Pulmonary artery endothelial cell (primary cell): ENCODE results near the gene TRANK1. TPM values are rescaled to one million over a fixed set of nuclear protein-coding genes. Genes with fewer than 3 reads are reported as not detected.
"Not testable (repeated sequence)": the region's sequence is repeated elsewhere in the genome, so short reads cannot be mapped to it uniquely, and the experiment has no call there.

Source experiments
- DNase-seq: peaks from one replicate; pipeline ENCODE4 v3.0.0-alpha.2; 2011; ENCODE audit warnings: low read depth, low spot score
- total RNA-seq: library from RNA; depleted of rRNA; stranded (reverse); fragments of >200 nt; gene quantifications from 2 replicates; pipeline ENCODE4 v1.2.3, GENCODE V29; 2014

The TRANK1 gene
- 7.7 and 14.0 TPM in 2 replicates for total RNA-seq

- DNase-seq, result no peak
Observed at GRCh38 chr3:36944641-36945270, at the start of gene TRANK1. Gene TRANK1 (minus strand): TSS chr3:36945054. CDS start chr3:36944809, 245 bp downstream.

- peak; percentile 100 for DNase-seq
Observed at GRCh38 chr3:36993326-36994283, 48.8 kb upstream of the TRANK1 start, which contains the start of gene MLH1. Gene MLH1 (plus strand): TSS chr3:36993518. CDS start chr3:36993548, 30 bp downstream.

- DNase-seq, result no peak
Observed at GRCh38 chr3:36992806-36993325, 48.0 kb upstream of the TRANK1 start, which contains the start of gene EPM2AIP1. Gene EPM2AIP1 (minus strand): TSS chr3:36993131. CDS start chr3:36993077, 54 bp downstream.

- DNase-seq, result no peak
Observed at GRCh38 chr3:36991923-36992805, 47.3 kb upstream of the TRANK1 start.

- no peak for DNase-seq
Observed at GRCh38 chr3:36991147-36991546, 46.3 kb upstream of the TRANK1 start.

GRCh38 chr3:36989568-36989967 lies 44.7 kb upstream of the TRANK1 start:
- no peak for DNase-seq

DNA sequence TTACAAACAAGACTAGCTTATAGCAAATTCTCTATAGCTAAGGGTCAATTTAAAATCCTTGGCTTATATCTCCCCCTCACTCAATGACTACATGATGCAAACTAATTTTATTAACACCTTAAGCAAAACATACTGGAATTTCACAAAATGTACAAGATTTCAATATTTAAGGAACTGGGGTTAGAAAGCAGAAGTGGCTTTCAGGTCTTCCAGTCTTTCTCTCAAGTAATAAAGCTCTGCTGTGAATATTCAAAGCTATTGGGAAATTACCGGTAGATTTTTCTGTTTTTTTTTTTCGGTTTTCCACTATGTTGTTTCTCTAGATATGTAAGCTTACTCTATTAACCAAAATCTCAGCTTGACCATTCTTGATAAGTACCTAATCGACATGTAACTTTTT lies 44.2 kb upstream of the TRANK1 start:
- DNase-seq, result no peak

DNA sequence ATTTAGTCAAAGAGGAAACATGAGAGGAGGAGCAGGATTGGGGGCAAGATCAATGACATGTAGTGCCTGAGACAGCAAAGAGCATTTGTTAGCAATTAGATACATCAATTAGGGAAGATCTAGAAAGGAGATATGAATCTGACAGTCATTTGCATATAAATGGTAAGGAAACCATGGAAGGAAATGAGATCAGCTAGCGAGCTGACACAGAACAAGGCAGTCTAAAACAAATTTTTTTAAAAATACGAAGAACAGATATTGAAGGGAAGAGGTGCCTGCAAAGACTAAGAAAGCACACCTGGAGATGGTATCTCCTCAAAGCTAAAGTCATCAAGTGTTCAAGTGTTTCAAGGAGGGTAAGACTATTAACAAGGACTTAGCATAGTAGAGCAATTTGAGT lies 43.5 kb upstream of the TRANK1 start:
- DNase-seq, result no peak

DNA sequence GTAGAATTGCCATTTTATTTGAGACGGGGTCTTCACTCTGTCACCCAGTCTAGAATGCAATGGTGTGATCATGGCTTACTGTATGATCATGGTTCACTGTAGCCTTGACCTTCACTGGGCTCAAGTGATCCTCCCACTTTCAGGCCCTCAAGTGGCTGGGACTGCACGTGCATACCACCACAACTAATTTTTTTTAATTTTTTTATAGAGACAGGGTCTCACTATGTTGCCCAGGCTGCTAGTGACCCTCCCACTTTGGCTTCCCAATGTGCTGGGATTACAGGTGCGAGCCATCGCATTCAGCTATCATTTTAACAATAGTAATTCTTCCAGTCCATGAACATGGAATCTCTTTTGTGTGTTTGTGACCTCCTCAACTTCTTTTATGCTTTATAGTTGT lies 36.2 kb upstream of the TRANK1 start:
- no peak for DNase-seq

- DNase-seq, result no peak
Observed at GRCh38 chr3:36973139-36973538, 28.3 kb upstream of the TRANK1 start.

DNA sequence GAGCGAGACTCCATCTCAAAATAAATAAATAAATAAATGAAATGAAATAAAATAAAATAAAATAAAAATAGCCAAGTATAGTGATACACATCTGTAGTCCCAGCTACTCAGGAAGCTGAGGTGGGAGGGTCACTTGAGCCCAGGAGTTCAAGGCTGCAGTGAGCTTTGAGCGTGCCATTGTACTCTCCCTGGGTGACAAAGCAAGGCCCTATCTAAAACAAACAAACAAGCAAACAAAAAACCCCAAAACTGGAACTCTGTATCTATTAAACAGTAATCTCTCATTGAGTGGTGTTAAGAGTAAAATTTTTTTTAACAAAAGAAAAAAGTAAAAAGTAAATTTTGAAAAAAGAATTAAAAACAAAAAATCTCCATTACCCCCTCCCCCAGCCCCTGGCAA lies 27.3 kb upstream of the TRANK1 start:
- no peak for DNase-seq

DNA sequence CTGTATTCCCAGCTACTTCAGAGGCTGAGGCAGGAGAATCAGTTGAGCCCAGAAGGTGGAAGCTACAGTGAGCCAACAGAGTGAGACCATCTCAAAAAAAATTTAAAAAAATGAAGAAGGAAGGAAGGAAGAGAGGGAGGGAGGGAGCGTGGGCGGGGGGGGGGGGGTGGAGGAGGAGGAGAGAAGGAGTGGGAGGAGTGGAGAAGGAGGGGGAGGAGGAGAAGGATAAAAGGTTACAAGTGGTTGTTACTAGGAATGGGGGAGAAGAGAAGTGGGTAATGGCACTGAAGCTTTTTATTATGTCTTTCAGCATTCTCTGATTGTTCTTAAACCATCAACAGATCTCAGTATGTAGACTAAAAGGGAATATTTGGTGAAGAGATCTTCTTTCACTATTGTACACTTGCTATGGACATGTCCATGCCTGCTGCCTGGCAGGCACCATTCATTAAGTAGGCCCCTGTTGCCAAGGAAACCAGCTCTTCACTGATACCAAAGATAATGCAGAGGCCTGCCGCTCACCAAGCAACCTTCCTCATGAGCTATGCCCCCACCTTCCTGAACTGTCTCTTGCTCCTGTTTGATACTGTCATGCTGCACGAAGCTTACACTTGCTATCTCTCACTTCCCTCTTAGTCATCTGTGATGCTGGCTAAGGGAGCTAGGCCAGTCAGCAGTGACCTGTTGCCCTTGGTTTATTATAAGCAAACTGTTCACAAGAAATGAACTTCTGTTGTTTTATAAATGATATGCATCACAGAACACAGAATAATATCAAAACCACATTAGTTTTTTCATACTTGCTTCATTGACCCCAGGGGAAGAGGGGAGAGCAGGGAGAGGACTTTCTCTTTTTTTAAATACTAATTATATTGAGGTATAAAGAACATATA lies 24.9 kb upstream of the TRANK1 start:
- peak; percentile 22 for DNase-seq

- DNase-seq, result no peak
Observed at GRCh38 chr3:36969085-36969484, 24.2 kb upstream of the TRANK1 start.

DNA sequence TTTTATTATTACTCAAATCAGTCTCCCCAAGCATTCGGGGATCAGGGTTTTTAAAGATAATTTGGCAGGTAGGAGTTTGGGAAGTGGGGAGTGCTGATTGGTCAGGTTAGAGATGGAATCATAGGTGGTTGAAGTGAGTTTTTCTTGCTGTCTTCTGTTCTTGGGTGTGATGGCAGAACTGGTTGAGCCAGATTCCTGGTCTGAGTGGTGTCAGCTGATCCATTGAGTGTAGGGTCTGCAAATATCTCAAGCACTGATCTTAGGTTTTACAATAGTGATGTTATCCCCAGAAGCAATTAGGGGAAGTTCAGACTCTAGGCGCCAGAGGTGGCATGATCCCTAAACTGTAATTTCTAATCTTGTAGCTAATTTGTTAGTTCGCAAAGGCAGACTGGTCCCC lies 20.6 kb upstream of the TRANK1 start:
- DNase-seq, result no peak

- DNase-seq, result no peak
Observed at GRCh38 chr3:36964817-36965216, 20.0 kb upstream of the TRANK1 start.

GRCh38 chr3:36964331-36964730 lies 19.5 kb upstream of the TRANK1 start:
- DNase-seq, result no peak

GRCh38 chr3:36963008-36963407 lies 18.2 kb upstream of the TRANK1 start:
- not testable (repeated sequence) for DNase-seq

GRCh38 chr3:36960502-36960901 lies 15.6 kb upstream of the TRANK1 start:
- no peak for DNase-seq

- no peak for DNase-seq
Observed at GRCh38 chr3:36959821-36960220, 15.0 kb upstream of the TRANK1 start.
